ENCODE measurements around the gene MPHOSPH8. TPM values are rescaled to one million over a fixed set of nuclear protein-coding genes. Genes with fewer than 3 reads are reported as not detected.
A peak's percentile ranks its signal among the peaks of the same experiment; 100 is the strongest.
"Not testable (repeated sequence)": the region's sequence is repeated elsewhere in the genome, so short reads cannot be mapped to it uniquely, and the experiment has no call there.

Gene MPHOSPH8
- total RNA-seq, 2 experiments from 2014 or later: 20.6 to 21.5 TPM

- H3K27ac Mint-ChIP-seq; CTCF ChIA-PET; H3K36me3 Mint-ChIP-seq (ENCODE audit: low read depth); H3K9me3 Mint-ChIP-seq; H3K27me3 Mint-ChIP-seq (ENCODE audit: low read depth); intact Hi-C loops (cut with micrococcal nuclease): not testable (repeated sequence)
- peaks cover 47% of the 10 kb centered on the region for H3K4me1 Mint-ChIP-seq (ENCODE audit: low read depth)
- H3K4me3 Mint-ChIP-seq: peak overlapping the region; percentile 50
- peak; percentile 19 for DNase-seq
Measured at GRCh38 chr13:19635926-19636325, 2.5 kb downstream of the MPHOSPH8 start.

DNA sequence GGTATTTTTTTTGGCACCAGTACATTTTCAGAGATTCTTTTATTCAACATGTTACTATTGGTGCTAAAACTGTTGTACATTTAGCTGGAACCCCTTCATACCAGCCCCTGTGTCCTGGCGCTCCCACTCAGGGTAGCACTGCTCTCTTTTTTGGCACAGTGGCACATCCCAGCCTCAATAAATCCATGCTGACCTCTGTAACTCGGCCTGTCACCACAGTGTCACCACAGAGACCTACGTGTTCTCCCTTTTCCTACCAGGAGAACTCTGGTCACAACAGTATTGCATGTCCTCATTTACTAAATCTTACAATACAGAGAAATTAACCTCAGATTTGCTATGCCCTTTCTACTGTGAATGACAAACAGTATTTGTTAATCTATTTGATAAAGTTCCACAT lies 10.2 kb downstream of the MPHOSPH8 start:
- Mint-ChIP-seq H3K27ac (no peak overlapping the region), H3K9me3 (no peaks in the 10 kb centered on the region), H3K36me3 (ENCODE audit: low read depth) (peaks cover 36% of the 10 kb centered on the region), H3K4me3 (no peak overlapping the region), H3K27me3 (ENCODE audit: low read depth) (no peaks in the 10 kb centered on the region), H3K4me1 (ENCODE audit: low read depth) (peaks cover 36% of the 10 kb centered on the region)
- no peak for DNase-seq
- CTCF ChIA-PET: no interaction called here
- intact Hi-C loops (cut with micrococcal nuclease): no loop called here

GRCh38 chr13:19645000-19645399 lies 11.5 kb downstream of the MPHOSPH8 start:
- no peak for DNase-seq
- Mint-ChIP-seq H3K9me3 (no peaks in the 10 kb centered on the region), H3K4me1 (ENCODE audit: low read depth) (peaks cover 25% of the 10 kb centered on the region), H3K27me3 (ENCODE audit: low read depth) (no peaks in the 10 kb centered on the region), H3K36me3 (ENCODE audit: low read depth) (peaks cover 36% of the 10 kb centered on the region), H3K4me3 (no peak overlapping the region), H3K27ac (no peak overlapping the region)
- CTCF ChIA-PET: no interaction called here
- intact Hi-C loops (cut with micrococcal nuclease): no loop called here

DNA sequence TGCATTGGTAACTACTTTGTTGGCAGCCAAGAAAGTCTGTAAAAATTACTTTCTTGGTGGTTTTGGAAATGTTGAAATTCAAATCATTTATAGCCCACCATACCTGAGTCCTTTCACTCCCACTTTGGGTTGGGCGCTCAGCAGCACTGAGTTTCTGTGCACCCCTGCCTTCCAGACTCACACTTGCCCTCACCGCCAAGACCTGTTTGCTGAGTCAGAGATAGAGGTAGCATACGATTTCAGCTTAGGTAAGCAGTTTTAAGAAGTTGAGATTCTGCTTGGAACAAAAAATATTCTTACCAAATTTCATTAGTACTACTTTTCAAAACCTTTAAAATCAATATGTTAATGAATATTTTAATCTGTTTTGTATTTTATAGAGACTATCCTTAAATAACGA lies 12.6 kb downstream of the MPHOSPH8 start:
- Mint-ChIP-seq H3K27me3 (ENCODE audit: low read depth) (no peaks in the 10 kb centered on the region), H3K36me3 (ENCODE audit: low read depth) (peaks cover 40% of the 10 kb centered on the region), H3K4me1 (ENCODE audit: low read depth) (peaks cover 20% of the 10 kb centered on the region), H3K4me3 (no peak overlapping the region), H3K9me3 (no peaks in the 10 kb centered on the region), H3K27ac (no peak overlapping the region)
- DNase-seq: no peak
- CTCF ChIA-PET: no interaction called here
- intact Hi-C loops (cut with micrococcal nuclease): no loop called here

DNA sequence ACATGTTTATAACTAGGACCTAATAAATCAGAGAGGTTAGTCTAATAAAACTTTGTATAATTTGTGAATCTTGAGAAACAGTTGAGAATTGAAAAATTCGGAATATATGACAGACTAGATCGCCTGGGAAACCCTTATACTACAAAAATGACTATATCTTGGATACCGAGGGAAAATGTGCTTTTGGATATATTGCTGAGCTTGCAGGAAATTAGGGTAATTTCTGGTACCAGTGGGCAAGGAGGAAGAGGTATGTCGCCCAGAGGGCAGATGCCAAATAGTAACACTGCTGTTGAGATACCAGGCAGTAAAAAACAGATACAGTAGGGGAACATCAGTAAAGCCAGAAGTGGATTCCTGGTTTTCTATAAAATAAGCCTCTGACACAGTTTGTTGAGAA lies 17.3 kb downstream of the MPHOSPH8 start:
- intact Hi-C loops (cut with micrococcal nuclease): no loop called here
- no peak overlapping the region for H3K4me3 Mint-ChIP-seq
- no peaks in the 10 kb centered on the region for H3K27me3 Mint-ChIP-seq (ENCODE audit: low read depth)
- peaks cover 2% of the 10 kb centered on the region for H3K4me1 Mint-ChIP-seq (ENCODE audit: low read depth)
- CTCF ChIA-PET: no interaction called here
- no peaks in the 10 kb centered on the region for H3K9me3 Mint-ChIP-seq
- H3K36me3 Mint-ChIP-seq (ENCODE audit: low read depth): peaks cover 33% of the 10 kb centered on the region
- H3K27ac Mint-ChIP-seq: no peak overlapping the region
- DNase-seq: no peak

DNA sequence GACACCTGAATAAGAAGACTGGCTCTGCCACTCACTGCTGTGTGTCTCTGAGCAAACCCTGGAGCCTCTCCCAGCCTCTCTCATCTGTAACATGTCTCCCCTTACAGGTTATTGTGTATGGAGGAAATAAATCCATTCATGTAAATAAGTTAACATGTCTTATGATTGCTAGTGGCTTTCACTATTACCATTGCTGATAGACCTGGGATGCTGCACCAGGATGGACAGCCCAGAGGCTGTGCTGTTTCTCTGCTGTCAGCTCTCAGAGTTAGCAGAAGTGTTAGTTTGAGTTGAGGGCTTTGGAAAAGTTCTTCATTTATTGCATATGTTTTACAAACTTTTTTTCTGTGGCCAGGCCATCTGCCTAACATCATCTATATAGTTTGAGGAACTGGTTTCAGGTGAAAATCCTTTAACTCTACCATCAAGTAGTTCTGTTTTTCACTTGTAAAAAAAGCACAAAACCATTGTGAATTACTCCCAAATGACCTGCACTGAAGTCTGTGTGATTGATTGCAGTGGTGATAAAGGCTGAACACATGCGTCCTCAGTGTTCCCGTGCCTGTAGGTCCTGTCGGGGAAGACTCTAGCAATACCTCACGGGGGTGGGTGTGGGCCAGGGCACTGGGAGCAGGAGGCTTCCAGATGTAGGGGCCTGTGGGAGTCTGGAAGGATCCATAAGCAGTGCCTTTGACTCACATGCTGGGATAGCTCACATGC lies 24.6 kb downstream of the MPHOSPH8 start:
- Mint-ChIP-seq H3K9me3 (no peaks in the 10 kb centered on the region), H3K4me3 (no peak overlapping the region), H3K27ac (peak overlapping the region; percentile 24), H3K36me3 (ENCODE audit: low read depth) (peaks cover 25% of the 10 kb centered on the region), H3K27me3 (ENCODE audit: low read depth) (no peaks in the 10 kb centered on the region), H3K4me1 (ENCODE audit: low read depth) (no peaks in the 10 kb centered on the region)
- CTCF ChIA-PET: no interaction called here
- intact Hi-C loops (cut with micrococcal nuclease): no loop called here
- no peak for DNase-seq

- no peaks in the 10 kb centered on the region for H3K4me1 Mint-ChIP-seq (ENCODE audit: low read depth)
- H3K4me3 Mint-ChIP-seq: no peak overlapping the region
- no peak overlapping the region for H3K27ac Mint-ChIP-seq
- DNase-seq: no peak
- H3K36me3 Mint-ChIP-seq (ENCODE audit: low read depth): peaks cover 27% of the 10 kb centered on the region
- H3K27me3 Mint-ChIP-seq (ENCODE audit: low read depth): no peaks in the 10 kb centered on the region
- intact Hi-C loops (cut with micrococcal nuclease): no loop called here
- CTCF ChIA-PET: no interaction called here
- no peaks in the 10 kb centered on the region for H3K9me3 Mint-ChIP-seq
Measured at GRCh38 chr13:19658831-19659230, 25.4 kb downstream of the MPHOSPH8 start.

- Mint-ChIP-seq H3K36me3 (ENCODE audit: low read depth) (peaks cover 35% of the 10 kb centered on the region), H3K4me1 (ENCODE audit: low read depth) (no peaks in the 10 kb centered on the region), H3K27me3 (ENCODE audit: low read depth) (no peaks in the 10 kb centered on the region), H3K9me3 (no peaks in the 10 kb centered on the region), H3K4me3 (no peak overlapping the region), H3K27ac (no peak overlapping the region)
- intact Hi-C loops (cut with micrococcal nuclease): no loop called here
- no peak for DNase-seq
- CTCF ChIA-PET: interaction anchor here (0.6 kb wide), 1 partner anchor 28 kb away, joined by 6 read pairs; no protein-coding TSS in a partner anchor
Measured at GRCh38 chr13:19661126-19661525, 27.7 kb downstream of the MPHOSPH8 start.

- intact Hi-C loops (cut with micrococcal nuclease): no loop called here
- no peaks in the 10 kb centered on the region for H3K4me1 Mint-ChIP-seq (ENCODE audit: low read depth)
- H3K27me3 Mint-ChIP-seq (ENCODE audit: low read depth): no peaks in the 10 kb centered on the region
- no peak overlapping the region for H3K4me3 Mint-ChIP-seq
- no peaks in the 10 kb centered on the region for H3K9me3 Mint-ChIP-seq
- CTCF ChIA-PET: no interaction called here
- H3K36me3 Mint-ChIP-seq (ENCODE audit: low read depth): peaks cover 35% of the 10 kb centered on the region
- no peak for DNase-seq
- no peak overlapping the region for H3K27ac Mint-ChIP-seq
Measured at GRCh38 chr13:19661561-19661960, 28.1 kb downstream of the MPHOSPH8 start.

- H3K4me1 Mint-ChIP-seq (ENCODE audit: low read depth): no peaks in the 10 kb centered on the region
- no peak overlapping the region for H3K4me3 Mint-ChIP-seq
- intact Hi-C loops (cut with micrococcal nuclease): no loop called here
- no peaks in the 10 kb centered on the region for H3K9me3 Mint-ChIP-seq
- peaks cover 42% of the 10 kb centered on the region for H3K36me3 Mint-ChIP-seq (ENCODE audit: low read depth)
- H3K27ac Mint-ChIP-seq: no peak overlapping the region
- CTCF ChIA-PET: interaction anchor here (1.6 kb wide), 1 partner anchor 69 kb away, joined by 4 read pairs; no protein-coding TSS in a partner anchor
- H3K27me3 Mint-ChIP-seq (ENCODE audit: low read depth): no peaks in the 10 kb centered on the region
- DNase-seq: no peak
Measured at GRCh38 chr13:19663416-19663979, 30.0 kb downstream of the MPHOSPH8 start.

DNA sequence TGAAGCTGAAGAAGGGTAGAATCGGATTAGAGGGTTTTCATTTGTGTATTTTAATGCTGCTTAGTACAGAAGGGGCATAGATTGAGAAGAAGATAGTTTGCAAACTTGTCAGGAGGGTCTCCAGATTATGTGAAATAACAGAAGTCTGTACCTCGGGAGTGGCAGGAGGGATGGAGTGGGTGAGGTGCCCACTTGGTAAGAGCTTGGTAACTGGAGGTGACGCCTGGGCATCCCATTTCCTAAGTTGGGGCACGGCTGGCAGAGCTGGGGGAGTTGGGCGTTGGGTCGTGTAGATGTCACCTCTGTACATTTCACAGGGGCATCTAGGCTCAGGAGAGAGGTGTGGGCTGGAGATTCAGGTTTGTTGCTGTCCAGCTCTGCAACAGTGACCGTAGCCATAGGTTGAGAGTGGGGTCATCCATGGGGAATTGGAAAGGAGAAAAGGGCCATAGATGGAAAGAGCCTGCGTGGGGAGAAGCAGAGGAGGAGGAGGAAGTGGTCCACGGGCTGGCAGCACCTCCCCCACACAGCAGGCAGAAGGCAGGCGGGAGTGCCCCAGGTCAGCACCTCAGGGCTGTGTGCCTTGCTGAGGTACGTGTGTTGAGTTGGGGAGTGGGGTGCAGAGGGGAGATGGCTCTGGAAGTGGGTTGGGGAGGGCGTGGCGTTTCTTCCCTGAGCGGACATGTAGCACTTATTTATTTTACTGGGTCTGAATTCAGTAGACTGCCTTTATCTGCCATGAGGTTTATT lies 31.2 kb downstream of the MPHOSPH8 start:
- Mint-ChIP-seq H3K27me3 (ENCODE audit: low read depth) (no peaks in the 10 kb centered on the region), H3K27ac (peak overlapping the region; percentile 1), H3K36me3 (ENCODE audit: low read depth) (peaks cover 42% of the 10 kb centered on the region), H3K4me3 (no peak overlapping the region), H3K9me3 (no peaks in the 10 kb centered on the region), H3K4me1 (ENCODE audit: low read depth) (no peaks in the 10 kb centered on the region)
- intact Hi-C loops (cut with micrococcal nuclease): no loop called here
- CTCF ChIA-PET: interaction anchor here (1.6 kb wide), 1 partner anchor 68 kb away, joined by 4 read pairs; no protein-coding TSS in a partner anchor
- no peak for DNase-seq

DNA sequence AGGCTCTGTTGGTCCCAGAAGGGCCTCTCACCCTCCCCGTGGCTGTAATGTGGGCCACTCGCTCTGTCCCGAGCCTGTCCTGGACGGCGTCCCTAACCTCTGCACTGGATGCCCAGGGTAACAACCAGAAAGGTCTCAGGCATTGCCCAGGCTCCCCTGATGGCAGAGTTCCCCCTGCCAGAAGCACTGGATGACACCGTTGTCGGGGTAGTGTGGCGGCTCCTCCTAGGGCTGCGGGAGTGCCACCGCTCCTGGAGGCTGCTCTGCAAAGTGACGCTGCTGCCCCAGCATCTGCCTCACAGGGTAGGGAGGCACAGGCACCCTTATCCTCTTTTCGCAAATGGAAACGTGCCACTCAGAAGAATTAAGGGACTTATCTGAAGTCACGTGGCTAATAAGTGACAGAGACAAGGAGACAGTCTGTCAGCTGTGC lies 32.0 kb downstream of the MPHOSPH8 start:
- Mint-ChIP-seq H3K27me3 (ENCODE audit: low read depth) (no peaks in the 10 kb centered on the region), H3K4me1 (ENCODE audit: low read depth) (no peaks in the 10 kb centered on the region), H3K36me3 (ENCODE audit: low read depth) (peaks cover 46% of the 10 kb centered on the region), H3K4me3 (no peak overlapping the region), H3K9me3 (no peaks in the 10 kb centered on the region), H3K27ac (no peak overlapping the region)
- no peak for DNase-seq
- intact Hi-C loops (cut with micrococcal nuclease): no loop called here
- CTCF ChIA-PET: no interaction called here
